ENCODE results near the gene SMCR8. TPM values are rescaled to one million over a fixed set of nuclear protein-coding genes. Genes with fewer than 3 reads are reported as not detected.
"Not testable (repeated sequence)": the region's sequence is repeated elsewhere in the genome, so short reads cannot be mapped to it uniquely, and the experiment has no call there.

The SMCR8 gene
- total RNA-seq, 1 experiment from 2014 or later = 7.0 TPM

GRCh38 chr17:18338158-18338557, 23.1 kb downstream of the SMCR8 start:
- in situ Hi-C loops (cut with HindIII; ENCODE audit: low pct_unique_long_range_greater_than_20kb, low sequenced_read_pairs); DNase-seq (ENCODE audit: low read depth): not testable (repeated sequence)

GRCh38 chr17:18339933-18340332, 24.8 kb downstream of the SMCR8 start:
- in situ Hi-C loops (cut with HindIII; ENCODE audit: low pct_unique_long_range_greater_than_20kb, low sequenced_read_pairs) = no loop called here
- DNase-seq (ENCODE audit: low read depth) = no peak

- in situ Hi-C loops (cut with HindIII; ENCODE audit: low pct_unique_long_range_greater_than_20kb, low sequenced_read_pairs) = no loop called here
- no peak for DNase-seq (ENCODE audit: low read depth)
Observed at GRCh38 chr17:18344021-18344420, 28.9 kb downstream of the SMCR8 start.

- DNase-seq (ENCODE audit: low read depth) = no peak
- in situ Hi-C loops (cut with HindIII; ENCODE audit: low pct_unique_long_range_greater_than_20kb, low sequenced_read_pairs) = no loop called here
Observed at GRCh38 chr17:18353541-18353940, 38.4 kb downstream of the SMCR8 start.

DNA sequence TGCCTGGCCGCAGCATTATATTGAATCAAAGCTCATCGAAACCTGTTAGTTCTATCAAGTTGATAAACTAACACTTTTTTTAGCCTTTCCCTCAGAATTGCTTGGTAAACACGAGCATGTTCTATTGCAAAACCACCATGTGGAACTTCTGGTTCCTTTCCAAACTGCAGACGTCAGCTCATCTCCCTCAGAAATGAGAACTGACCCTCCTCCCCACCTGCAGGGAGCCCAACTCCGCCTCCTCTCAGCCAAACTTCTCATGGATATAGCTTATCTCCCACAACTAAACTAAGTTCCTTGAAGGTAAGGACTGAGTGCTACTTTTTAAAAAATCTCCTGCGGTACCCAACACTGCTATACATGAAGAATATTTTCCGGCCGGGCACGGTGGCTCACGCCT, 41.5 kb downstream of the SMCR8 start:
- DNase-seq (ENCODE audit: low read depth) = no peak
- in situ Hi-C loops (cut with HindIII; ENCODE audit: low pct_unique_long_range_greater_than_20kb, low sequenced_read_pairs) = no loop called here

- in situ Hi-C loops (cut with HindIII; ENCODE audit: low pct_unique_long_range_greater_than_20kb, low sequenced_read_pairs) = no loop called here
- DNase-seq (ENCODE audit: low read depth) = no peak
Observed at GRCh38 chr17:18360518-18360917, 45.4 kb downstream of the SMCR8 start.

GRCh38 chr17:18361837-18362697, 47.0 kb downstream of the SMCR8 start:
- in situ Hi-C loops (cut with HindIII; ENCODE audit: low pct_unique_long_range_greater_than_20kb, low sequenced_read_pairs) = no loop called here
- no peak for DNase-seq (ENCODE audit: low read depth)

DNA sequence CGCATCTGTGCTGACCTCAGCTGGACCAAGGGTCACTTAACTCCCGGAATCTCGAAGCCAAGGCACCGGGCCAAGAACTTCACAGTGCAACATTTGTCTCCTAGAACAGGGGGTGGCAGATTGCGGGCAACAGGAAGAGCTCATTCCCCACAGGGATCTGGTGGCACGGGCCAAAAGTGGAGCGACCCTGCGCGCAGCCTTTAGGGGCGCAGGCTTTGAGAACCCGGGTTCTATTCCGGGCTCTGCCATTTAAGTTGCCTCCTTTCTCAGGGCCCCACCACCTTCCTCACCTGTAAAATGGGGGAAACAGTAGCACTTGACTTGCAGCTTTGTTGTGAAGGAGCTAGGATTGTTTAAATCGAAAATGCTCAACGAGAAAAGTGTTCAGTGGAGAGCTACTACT, 47.6 kb downstream of the SMCR8 start:
- peak; percentile 64 for DNase-seq (ENCODE audit: low read depth)
- in situ Hi-C loops (cut with HindIII; ENCODE audit: low pct_unique_long_range_greater_than_20kb, low sequenced_read_pairs) = no loop called here

DNA sequence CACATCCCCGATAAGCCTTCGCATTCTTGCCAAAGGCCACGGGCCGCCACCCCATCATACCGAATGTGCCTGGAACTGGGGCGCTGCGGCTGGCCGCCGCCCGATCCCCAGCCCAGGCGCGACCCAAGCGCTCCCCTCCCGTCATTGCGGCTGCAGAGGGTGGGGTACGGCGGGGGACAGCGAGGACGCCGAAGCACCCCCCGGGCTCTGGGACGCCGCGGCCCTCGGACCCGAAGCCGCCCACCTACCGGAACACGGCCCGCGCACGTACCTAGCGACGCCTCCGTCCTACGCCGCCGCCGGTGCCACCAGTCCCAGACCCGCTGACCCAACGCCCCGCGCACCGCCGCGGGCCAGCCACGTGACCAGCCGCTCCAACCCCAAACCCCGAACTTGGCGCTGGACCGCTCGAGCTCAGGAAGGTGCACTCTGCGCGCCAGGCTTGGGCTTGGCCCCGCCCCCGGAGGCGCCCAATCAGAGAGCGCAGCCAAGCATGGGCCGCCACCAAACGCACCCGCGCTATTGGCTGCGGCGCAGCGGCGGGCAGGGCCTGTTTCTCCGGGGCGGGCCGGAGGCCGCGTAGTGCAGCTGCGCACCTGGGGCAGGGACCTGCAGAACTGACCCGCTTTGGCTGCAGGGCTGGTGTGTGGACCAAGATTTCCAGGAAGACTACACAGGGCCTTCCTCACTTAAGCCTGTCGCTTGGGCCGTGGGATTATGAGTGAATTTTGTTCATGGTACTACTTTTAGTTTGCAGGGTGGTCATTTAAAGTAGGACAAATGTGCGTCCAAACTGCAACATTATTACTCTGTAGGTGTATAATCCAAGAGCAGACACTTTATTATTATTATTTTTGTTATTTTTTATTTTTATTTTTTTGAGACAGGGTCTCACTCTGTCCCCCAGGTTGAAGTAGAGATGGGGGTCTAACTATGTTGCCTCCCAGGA, 48.3 kb downstream of the SMCR8 start, which contains the start of gene SHMT1:
Gene SHMT1 (minus strand): TSS at position 450 of the 949 bp plus-strand sequence. CDS start 7,569 bp downstream, outside the sequence.
- DNase-seq (ENCODE audit: low read depth) = peak; percentile 85
- in situ Hi-C loops (cut with HindIII; ENCODE audit: low pct_unique_long_range_greater_than_20kb, low sequenced_read_pairs) = no loop called here

DNA sequence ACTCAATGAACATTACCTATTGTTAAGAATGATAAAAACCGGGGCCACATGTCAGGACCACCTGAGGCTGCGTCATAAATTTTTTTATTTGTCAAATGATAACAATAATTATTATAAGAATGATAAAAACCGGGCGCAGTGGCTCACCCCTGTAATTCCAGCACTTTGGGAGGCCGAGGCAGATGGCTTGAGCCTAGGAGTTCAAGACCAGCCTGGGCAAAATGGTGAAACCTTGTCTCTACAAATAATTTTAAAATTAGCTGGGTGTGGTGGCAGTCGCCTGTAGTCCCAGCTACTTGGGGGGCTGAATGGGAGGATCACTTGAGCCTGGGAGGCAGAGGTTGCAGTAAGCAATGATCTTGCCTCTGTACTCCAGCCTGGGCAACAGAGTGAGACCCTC, 49.1 kb downstream of the SMCR8 start:
- DNase-seq (ENCODE audit: low read depth) = no peak
- in situ Hi-C loops (cut with HindIII; ENCODE audit: low pct_unique_long_range_greater_than_20kb, low sequenced_read_pairs) = no loop called here

- no peak for DNase-seq (ENCODE audit: low read depth)
- in situ Hi-C loops (cut with HindIII; ENCODE audit: low pct_unique_long_range_greater_than_20kb, low sequenced_read_pairs) = no loop called here
Observed at GRCh38 chr17:18368946-18369345, 53.9 kb downstream of the SMCR8 start.

- in situ Hi-C loops (cut with HindIII; ENCODE audit: low pct_unique_long_range_greater_than_20kb, low sequenced_read_pairs) = no loop called here
- DNase-seq (ENCODE audit: low read depth) = no peak
Observed at GRCh38 chr17:18370761-18371160, 55.7 kb downstream of the SMCR8 start.

DNA sequence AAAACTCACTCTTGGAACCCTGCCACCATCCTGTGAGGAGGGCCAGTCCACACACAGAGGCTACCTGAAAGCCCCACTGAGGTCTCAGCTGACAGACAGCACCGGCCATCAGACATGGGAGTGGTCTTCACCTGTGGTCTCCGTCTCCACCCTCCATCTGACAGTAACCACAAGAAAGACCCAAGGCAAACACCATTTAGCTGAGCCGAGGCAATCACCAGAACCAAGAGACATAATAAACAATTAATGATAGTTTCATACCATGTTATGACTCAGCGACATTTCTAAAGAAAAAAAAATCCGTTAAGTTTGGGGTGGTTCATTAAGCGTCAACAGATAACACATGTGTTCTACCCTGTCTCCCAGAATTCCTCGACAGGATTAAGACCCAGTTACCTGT, 56.4 kb downstream of the SMCR8 start:
- in situ Hi-C loops (cut with HindIII; ENCODE audit: low pct_unique_long_range_greater_than_20kb, low sequenced_read_pairs) = no loop called here
- DNase-seq (ENCODE audit: low read depth) = peak; percentile 44

GRCh38 chr17:18373181-18373580, 58.1 kb downstream of the SMCR8 start:
- in situ Hi-C loops (cut with HindIII; ENCODE audit: low pct_unique_long_range_greater_than_20kb, low sequenced_read_pairs); DNase-seq (ENCODE audit: low read depth): not testable (repeated sequence)

DNA sequence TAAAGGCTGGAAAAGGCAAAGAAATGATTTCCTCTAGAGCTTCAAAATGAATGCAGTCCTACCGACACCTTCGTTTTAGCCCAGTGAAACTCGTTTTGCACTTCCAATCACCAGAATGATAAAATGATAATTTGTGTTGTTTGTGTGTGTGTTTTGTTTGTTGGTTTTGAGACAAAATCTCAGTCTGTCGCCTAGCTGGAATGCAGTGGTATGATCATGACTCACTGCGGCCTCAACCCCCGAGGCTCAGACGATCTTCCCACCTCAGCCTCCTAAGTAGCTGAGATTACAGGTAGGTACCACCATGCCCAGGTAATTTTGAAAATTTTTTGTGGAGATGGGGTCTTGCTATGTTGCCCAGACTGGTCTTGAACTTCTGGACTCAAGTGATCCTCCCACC, 59.1 kb downstream of the SMCR8 start:
- DNase-seq (ENCODE audit: low read depth) = no peak
- in situ Hi-C loops (cut with HindIII; ENCODE audit: low pct_unique_long_range_greater_than_20kb, low sequenced_read_pairs) = no loop called here
